Activated naive CD8-positive, alpha-beta T cell treated with anti-CD3 and anti-CD28 coated beads, Interleukin-2, amount 50 U/mL, for 16 hours (primary cell): ENCODE results near the gene ATP8A1.
"Not testable (repeated sequence)": the region's sequence is repeated elsewhere in the genome, so short reads cannot be mapped to it uniquely, and the experiment has no call there.

Experiments
- DNase-seq: peaks from one replicate; pipeline ENCODE4 v3.0.0-alpha.2; 2020; ENCODE audit warnings: low read depth, low spot score

ATP8A1 gene

DNA sequence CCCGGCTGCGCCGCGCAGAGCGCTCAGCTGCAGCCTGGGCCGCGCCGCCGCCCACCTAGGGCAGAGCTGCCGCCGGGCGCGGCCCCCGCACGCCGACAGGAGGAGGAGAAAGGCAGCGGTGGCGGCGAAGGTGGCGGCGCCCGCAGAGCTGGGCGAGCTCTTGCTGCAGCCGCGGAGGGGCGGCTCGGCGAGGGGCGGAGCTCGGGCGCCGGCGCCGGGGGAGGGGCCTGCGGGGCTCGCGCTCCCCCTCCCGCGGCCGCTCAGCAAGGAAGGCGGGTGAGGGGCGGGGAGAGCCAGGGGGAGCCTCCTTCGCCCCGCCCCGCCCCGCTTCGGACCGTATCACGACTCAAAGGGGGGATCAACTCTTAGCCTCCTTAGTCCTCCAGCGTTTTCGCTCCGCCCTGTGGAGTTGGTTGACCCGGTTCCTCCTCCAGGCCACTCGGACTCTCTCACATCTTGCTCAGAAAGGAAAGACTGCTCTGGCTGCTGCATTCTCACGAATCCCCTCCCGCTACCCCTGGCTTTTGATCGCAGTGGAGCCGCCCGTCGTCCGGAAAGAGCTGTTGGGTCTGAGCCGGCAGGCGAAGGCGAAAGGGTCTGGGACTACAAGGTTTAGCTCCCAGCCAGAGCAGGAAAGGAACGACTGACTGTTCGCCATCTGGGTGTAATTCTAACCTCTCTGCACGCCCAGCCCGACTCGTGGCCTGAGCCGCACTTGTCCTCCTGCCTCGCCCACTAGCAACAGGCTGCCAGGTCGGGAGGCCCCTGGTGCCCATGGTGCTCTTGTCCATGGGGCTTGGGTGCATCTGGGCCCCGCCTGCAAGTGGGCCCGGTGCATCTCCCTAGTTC is at the start of gene ATP8A1:
Gene ATP8A1, minus strand, starts transcription at position 162 of the 849 bp plus-strand sequence. CDS start 232 bp downstream, outside the sequence.
- DNase-seq = peak; percentile 91

DNA sequence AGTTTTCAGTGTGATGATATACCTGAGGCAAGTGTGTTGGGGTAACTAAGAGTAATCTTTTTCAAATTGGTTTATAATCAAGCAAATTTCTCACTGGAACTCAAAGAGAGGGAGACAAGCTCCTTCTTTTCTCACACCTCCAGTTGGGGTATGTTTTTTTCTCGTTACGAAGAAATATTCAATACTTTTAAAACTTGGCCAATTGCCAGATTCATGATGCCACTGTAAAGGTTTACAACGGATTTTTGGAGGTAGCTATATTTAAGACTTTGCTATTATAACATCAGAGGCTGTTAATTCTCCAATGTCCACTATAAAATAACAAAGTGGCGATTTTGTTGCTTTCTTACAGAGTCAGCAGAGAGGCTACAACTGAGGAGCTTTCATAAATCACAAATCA is 49.2 kb upstream of the ATP8A1 start:
- no peak for DNase-seq

DNA sequence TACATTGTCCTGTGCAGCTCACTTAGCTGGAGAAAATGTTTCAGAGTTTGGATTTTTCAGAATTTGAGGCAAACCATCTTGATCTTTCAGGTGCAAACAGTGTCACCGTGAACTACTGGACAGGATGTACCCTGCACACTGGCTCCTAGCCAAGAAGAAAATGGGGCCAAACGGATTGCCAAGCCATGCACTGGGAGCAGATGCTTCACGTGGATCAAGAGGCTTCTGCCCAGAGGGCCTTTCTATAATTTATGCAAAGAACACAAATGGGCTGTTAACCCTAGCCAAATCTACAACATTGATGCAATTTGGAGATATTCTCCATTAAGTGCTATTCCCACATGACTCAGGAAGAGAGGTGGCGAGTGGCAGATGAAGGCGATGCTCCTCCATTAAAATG is 46.9 kb upstream of the ATP8A1 start:
- no peak for DNase-seq

DNA sequence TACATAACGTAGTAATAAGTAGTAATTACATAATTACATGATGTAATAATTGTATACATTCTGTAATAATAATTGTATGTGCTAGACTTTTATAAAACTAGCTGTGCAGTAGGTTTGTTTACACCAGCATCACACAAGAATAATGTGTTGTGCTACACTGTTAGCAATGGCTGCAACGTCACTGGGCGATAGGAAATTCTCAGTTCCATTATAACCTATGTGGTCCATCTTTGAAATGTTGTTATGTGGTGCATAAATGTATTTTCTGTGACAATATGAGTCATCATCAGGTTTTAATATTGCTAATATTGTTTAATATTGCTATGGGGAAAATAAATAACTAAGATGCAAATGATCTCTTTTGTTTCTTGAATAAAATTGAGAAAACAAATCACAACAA is 46.0 kb upstream of the ATP8A1 start:
- DNase-seq = no peak

DNA sequence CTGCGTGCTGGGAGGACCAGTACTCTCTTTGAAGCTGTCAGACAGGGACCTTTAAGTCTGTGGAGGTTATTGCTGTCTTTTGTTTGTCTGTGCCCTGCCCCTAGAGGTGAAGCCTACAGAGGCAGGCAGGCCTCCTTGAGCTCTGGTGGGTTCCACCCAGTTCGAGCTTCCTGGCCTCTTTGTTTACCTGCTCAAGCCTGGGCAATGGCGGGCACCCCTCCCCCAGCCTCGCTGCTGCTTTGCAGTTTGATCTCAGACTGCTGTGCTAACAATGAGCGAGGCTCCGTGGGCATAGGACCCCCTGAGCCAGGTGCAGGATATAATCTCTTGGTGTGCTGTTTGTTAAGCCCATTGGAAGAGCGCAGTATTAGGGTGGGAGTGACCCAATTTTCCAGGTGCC is 44.9 kb upstream of the ATP8A1 start:
- not testable (repeated sequence) for DNase-seq

DNA sequence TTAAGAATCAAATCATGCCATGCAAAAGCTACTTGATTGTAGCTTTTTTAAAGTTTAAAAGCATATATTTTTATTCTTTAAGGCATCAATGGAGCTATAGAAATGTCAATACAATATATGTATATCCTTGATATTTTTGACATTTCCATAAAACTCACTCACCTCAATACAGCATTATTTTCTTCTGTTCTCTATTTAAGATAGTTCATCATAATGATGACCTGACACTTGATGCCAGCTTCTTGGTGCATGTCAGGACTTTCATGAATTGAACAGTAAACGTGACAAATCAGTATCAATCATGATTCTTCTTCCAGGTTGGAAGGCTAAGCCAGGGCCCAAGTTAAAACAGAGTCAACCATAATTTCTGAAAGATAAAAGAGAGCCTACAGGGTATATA is 33.6 kb upstream of the ATP8A1 start:
- no peak for DNase-seq

DNA sequence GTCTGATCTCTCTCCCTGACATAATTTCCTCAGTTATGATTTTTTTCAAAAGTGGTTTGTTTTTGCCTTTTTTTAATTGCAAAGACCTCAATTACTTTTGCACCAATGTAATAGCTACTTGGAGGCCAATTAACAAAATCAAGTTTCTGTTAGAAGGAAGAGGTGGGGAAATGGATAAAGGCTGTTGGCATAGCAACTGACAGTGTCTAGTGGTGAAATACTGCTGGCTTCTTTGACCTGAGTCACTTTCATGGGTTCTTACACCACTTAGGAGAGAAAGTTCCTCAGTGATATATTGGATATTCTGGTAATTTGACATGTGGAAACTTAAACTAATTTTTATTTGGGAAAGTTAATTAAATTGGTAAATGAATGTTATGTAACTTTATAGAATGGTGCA is 26.5 kb upstream of the ATP8A1 start:
- no peak for DNase-seq

DNA sequence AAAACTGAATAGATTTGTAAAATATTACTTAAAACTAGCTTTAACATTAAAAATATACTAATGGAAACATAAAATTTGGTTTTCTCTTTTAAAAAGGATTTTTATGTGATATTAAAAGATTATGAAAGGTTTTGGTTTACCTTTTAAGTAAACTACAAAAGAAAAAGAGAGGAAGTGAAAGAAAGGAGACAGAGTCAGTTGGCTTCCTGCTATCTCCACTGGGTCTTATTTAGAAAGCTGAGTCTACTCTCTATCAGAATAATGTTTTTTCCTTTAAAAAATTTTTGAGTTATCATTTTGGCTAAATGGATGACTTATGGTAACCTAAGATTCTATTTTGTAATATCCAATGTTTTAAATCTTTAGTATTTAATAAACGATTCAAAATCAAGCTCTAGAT is 21.6 kb upstream of the ATP8A1 start:
- no peak for DNase-seq

DNA sequence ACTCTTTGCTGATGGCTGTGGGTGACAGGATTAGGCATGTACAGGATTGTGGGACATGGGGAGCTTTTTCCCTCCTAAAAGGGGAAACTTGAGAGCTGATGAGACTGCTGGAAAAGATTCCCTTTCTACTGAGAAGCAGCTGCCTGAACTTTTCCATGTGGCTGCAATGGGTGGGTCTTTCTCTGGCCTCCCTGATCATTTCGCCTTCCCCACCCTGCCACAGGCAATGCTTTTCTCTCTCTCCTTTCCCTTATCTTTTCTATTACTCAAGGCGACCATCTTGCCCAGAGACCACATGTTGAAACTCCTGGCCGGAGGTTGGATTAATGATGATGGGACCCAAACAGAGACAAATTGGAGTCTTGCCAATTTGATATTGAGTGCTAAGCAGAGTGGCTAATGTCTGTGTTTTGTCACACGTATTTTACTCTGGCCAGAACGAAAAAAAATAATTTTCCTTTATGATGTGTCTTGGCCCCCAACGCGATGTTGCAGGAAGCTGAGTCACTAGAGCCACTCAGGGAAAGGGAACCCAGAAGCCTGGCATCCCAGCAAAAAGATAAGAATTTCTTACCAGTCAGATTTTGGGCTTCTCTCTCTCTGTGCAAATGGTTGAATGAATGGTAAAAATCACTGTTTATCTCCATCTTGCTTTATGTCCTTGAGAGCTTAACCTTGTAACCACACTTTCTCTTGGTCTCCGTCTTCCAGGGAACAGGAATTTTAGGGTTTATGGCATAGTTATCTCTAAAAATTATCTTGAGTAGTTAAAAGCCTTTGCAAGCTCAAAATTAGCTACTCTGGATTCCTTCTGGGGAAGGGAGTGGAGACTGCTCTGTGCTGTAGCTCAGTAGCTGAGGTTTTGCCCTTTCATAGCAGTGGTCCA is 19.4 kb upstream of the ATP8A1 start:
- no peak for DNase-seq

DNA sequence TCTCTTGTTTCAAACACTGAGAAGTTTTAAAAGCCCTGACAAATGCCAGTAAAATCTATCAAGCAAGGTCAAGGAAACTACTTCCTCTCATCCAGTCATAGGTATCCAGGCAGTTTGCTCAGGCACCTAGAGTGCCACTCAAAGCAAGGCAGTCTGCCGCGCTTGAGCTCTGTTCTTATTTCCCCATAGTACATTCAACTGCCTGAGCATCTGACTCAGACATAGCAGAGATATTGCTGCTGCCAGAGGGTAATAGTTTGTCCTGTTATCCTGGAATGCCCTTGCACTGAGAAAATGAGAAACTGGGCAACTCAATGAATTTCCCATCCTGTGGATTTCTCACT is 16.1 kb upstream of the ATP8A1 start:
- no peak for DNase-seq

DNA sequence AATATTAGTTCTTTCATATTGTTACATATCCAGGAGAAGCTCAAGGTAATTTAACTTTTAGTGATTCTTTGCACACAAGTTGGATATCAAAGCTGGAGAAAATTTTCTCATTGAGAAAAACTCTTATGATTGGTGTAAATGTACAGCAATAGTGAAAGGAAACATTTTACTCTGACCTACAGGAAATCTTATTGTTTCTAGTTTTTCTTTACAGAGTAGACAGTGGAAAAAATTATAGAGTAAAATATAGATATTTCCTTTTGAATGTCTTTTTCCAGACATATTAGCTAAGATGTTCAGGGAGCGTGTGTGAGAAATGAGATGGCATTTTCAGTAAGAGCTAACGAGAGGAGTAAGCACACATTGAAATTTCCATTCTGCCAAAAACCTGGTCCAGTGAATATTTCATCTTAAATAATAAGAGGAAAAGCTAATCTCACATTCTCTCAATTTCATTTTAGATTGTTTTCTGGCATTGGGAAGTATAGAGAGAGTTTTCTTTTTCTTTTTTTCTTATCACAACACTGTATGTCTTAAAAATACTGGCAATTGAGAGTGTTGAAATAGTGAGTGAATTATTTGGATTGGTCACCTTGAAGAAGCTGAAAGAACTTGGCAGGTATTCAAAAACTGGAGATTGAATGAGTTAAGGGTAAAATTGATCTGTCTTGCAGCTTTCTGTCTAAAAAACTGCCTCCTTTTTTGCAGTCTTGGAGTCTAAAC is 15.6 kb upstream of the ATP8A1 start:
- no peak for DNase-seq

DNA sequence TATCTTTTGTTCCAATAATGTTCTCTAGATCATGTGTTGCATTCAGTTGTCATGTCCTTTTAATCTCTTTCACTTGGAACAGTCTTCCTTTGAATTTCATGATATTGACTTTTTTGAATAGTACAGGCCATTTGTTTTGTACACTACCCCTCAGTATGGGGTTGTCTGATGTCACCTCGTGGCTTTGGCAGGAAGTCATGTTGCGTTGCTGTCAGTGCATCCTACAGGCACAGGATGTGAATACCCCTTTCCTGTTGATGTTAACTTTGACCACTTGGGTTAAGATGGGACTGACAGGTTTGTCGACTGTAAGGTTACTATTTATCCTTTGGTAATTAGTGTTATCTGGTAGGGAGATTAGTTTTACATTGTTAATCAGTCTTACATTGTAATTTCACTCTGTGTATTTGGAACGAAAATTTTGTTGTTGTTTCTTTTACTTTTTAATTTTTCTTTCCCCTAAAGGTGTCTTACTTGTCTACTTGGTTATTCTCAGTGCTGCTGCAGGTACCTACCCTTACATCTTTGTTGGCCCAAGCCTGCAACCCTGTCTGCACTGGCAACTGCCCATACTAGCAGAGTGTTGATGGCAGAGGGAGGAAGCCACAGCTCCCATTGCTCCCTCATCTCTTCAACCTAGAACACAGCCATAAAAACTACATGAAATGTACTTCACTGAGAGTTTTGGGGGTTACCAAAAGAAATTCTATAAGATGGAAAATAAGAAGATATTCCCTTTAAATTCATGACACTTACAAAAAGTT is 14.7 kb upstream of the ATP8A1 start:
- DNase-seq = no peak

DNA sequence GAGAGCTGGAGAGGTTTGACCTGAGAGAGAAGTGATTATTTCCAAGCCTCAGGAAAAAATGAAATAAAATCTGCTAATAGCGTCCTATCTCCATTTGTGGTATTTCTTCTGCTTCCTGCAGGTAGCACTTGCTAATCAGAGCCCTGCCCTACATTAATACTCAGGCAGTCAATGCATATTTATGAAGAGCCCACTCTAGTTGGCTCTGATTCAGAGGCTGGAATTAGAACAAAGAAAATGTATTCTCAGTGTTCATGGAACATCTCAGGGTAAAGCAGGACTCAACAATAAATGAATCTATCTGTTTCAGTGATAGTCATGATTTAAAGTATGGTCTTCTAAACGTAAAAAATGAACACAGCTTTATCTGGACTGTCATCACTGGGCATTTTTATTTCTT is 1.4 kb upstream of the ATP8A1 start:
- no peak for DNase-seq

DNA sequence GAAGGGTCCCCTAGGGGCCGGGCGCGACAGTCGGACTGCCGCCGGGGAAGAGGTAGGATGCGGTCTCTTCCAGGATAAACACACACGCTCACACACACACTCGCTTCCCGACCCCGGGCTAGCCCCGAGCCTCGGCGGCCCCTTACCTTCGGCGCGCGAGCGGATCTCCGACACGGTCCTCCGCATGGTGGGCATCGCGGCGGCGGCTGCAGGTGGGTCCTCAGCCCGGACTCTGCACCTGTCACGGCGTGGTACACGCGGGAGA is 294 bp downstream of the ATP8A1 start:
- DNase-seq = no peak

DNA sequence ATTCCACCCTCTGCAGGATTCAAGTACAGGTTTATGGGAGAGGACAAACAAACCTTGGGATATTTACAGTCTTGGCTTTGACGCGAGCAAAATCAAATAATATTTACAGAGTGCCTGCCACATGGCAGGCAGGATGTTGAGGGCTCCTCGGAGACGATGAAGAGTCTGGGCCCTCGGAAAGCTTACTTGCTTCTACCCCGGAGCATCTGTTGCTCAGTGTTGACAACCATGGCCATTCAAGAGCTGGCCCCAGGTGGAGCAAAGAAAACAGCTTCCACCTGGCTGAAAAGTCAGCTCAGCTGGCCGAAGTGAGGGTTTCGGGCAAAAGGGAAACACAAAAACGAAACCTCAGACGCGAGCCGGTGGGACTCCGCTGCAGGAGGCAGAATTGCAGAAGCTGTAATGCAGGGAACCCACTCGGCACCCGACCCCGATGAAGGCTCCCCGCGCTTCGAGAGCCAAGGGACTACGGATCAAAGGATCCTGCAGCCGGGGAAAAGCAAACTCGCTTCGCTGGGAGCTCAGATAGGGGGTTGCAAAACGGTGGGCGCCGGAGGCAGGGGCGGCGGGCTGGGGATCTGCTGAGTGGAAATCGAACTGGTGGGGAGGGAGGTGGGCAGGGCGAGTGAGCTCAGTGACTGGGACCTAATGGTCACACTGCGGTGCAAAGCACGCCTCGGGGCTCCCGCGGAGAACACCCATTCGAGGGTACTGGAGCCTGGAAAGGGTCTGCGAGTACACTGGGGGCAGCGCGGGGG is 805 bp downstream of the ATP8A1 start:
- no peak for DNase-seq

DNA sequence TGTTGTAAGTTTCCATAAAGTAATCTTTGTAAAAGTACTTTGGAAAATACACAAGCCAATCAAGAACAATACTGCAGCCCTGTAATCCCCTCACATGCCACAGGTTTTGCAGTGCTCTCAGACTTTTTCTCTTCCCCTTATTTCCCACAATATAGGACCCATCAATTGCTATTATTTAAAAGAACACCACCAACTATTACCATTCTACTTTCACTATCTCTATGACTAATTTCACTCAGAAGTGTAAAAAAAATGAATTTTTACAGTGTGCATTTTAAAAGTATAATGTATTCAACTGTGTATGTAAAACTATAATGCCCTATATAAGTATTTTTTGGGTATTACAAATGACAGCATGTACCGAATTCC is 1.7 kb downstream of the ATP8A1 start:
- no peak for DNase-seq

DNA sequence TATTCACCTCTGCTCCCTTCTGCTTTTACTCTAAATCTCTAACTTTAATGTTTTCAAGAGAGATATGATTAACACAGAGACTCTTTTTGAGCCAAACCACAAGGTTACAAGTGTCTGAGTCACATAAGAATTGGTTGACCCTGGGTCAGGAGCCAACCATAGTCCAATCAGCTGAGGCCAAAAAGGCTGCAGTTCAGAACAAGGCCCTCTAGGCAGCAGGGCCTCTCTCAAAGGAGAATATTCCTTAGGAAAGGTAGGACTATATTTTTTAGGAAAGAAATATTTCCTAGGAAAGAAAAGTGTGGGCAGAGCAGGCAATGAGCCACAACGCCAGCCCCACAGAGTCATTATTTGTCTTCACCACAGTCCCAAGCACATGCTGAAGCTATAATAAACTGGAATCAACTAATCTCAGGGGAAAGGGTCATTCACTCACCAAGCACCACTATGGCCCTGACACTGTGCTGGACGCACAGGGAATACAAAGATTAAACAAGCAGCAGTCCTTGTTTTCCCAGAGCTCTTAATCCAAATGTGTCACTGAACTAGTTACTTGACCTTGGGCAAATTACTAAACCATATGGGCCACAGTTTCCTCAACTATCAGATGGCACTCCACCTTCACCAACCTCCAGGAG is 2.2 kb downstream of the ATP8A1 start:
- DNase-seq = no peak

DNA sequence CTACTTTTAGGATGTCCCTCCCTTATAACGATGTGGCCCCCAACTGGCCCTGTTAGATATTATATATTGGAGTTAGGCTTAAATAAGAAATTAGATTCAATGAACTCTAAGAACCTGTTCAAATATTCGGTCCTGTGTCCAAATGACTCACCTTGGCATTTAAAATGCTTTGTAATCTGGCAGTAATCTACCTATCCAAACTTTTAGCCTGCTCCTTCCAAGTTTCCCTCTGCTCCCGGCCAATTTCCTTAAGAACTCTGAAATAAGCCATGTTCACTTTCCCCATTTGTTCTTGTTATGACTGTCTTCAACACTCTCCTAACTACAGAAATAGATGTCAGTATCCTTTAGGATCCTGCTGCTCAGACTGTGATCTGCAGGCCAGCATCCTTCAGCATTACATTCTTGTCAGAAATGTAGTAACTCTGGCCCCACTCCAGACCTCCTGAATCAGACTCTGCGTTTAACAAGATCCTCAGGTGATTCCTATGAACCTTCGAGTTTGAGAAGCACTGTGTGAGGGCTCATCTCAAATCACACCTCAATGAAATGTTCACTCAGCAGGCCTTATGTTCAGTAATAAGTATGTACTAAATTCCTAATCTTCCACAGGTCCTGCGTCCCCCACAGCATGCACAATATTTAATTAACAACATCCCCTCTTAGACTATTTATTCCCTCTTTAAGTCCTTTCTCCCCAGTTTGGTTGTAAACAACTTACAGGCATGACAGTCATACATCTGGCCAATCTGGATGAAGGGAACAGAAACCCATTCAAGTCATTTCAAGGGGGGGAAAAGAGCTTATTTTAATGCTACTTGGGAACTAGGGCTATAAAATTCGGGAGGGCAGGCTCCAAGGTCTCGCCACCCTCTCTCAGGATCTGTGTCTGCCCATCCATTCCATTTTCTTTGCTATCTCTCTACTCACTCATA is 3.0 kb downstream of the ATP8A1 start:
- no peak for DNase-seq

DNA sequence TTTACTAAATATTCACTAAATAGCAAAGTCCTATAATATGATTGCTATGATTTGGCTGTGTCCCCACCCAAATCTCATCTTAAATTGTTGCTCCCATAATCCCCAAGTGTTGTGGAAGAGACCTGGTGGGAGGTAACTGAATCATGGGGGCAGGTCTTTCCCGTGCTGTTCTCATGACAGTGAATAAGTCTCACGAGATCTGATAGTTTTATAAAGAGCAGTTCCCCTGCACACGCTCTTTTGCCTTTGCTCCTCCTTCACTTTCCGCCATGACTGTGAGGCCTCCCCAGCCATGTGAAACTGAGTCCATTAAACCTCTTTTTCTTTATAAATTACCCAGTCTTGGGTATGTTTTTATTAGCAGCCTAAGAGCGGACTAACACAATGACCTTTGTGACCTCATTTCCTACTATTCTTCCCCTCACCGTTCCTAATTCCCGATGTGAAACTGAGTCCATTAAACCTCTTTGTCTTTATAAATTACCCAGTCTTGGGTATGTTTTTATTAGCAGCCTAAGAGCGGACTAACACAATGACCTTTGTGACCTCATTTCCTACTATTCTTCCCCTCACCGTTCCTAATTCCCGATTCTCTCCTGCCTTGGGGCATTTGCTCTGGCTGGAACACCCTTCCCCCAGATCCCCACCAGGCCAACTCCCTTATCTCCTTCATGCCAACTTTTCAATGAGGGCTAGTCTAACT is 4.2 kb downstream of the ATP8A1 start:
- DNase-seq = not testable (repeated sequence)
